IPS DF 6.9 (cell line): Measurements from ENCODE around the gene LZTS2.

Source experiments
- DNase-seq: peaks from one replicate; pipeline ENCODE4 v3.0.0-alpha.2; 2013; ENCODE audit warnings: low read depth, low spot score
- H3K27ac ChIP-seq: one replicate; pipeline ENCODE4 v1.5.1; 2013; ENCODE audit warnings: low read length, control low read depth
- H3K27me3 ChIP-seq: 2 replicates; pipeline ENCODE4 v1.6.1; 2013; ENCODE audit warnings: mild to moderate bottlenecking, low read length; ENCODE audit not compliant: control insufficient read depth, insufficient read depth
- H3K36me3 ChIP-seq: 2 replicates; pipeline ENCODE4 v1.6.1; 2013; ENCODE audit warnings: low read length; ENCODE audit not compliant: control insufficient read depth, insufficient read depth
- H3K4me1 ChIP-seq: 2 replicates; pipeline ENCODE4 v1.6.1; 2013; ENCODE audit warnings: low read length; ENCODE audit not compliant: control insufficient read depth, insufficient read depth
- H3K4me3 ChIP-seq: 2 replicates; pipeline ENCODE4 v1.5.1; 2013; ENCODE audit warnings: mild to moderate bottlenecking, low read length
- H3K9me3 ChIP-seq: 2 replicates; pipeline ENCODE4 v1.6.1; 2013; ENCODE audit warnings: low read length, inconsistent platforms; ENCODE audit not compliant: control insufficient read depth, insufficient read depth
- WGBS: extraction: QIAGEN DNeasy Blood & Tissue Kit; methylation state at CpG from one replicate; pipeline ENCODE4 v1.1.7; 2013; ENCODE audit warnings: mixed read lengths, missing lambda C conversion rate; ENCODE audit not compliant: insufficient read length, insufficient coverage; 5-methylcytosine and 5-hydroxymethylcytosine counted together

Gene LZTS2

DNA sequence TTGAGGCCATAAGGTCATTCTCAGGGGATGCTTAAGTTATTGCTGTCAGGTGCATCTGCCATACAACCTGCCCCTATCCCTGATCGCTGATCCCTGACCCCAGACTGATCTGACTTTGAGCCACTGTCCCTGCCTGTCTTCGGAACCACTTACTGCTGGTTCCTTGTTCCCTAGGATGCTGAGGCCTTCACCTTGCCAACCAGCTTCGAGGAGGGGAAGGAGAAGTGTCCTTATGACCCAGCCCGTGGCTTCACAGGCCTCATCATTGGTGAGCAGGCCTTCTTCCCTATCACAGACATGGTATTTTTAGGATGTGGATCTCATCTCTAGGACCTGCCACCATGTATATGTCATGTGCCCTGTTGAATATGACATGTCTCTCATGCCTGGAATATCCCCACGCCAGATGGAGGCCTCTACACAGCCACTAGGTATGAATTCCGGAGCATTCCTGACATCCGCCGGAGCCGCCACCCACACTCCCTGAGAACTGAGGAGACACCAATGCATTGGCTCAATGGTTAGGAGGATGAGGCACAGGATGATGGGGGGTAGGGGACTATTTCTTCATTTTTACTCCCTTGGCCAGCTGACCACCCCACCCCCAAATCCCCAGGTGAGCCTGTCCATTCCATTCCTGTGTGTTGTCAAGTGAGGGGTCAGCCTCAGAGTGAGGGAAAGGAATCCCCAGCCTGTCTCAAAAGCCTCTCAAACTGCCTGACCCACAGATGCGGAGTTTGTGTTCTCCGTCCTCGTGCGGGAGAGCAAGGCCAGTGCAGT, 21.3 kb upstream of the LZTS2 start:
- Histone ChIP-seq H3K4me1 (no peaks in the 10 kb centered on the region), H3K9me3 (no peaks in the 10 kb centered on the region), H3K27me3 (no peaks in the 10 kb centered on the region), H3K4me3 (no peak overlapping the region), H3K36me3 (peaks cover 6% of the 10 kb centered on the region; the same call in 1 of the 2 replicates), H3K27ac (no peak overlapping the region)
- no peak for DNase-seq
- no CpG with 5 or more reads among the region's 13 CpGs for WGBS

DNA sequence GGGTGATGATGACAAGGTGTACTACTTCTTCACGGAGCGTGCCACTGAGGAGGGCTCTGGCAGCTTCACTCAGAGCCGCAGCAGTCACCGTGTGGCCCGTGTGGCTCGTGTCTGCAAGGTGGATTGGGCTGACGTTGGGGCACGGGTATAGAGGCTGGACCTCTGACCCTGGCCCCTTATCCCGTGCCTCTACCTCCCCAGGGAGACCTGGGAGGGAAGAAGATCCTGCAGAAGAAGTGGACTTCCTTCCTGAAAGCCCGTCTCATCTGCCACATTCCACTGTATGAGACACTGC, 20.8 kb upstream of the LZTS2 start:
- peaks cover 6% of the 10 kb centered on the region; the same call in 1 of the 2 replicates for H3K36me3 ChIP-seq
- DNase-seq = no peak

DNA sequence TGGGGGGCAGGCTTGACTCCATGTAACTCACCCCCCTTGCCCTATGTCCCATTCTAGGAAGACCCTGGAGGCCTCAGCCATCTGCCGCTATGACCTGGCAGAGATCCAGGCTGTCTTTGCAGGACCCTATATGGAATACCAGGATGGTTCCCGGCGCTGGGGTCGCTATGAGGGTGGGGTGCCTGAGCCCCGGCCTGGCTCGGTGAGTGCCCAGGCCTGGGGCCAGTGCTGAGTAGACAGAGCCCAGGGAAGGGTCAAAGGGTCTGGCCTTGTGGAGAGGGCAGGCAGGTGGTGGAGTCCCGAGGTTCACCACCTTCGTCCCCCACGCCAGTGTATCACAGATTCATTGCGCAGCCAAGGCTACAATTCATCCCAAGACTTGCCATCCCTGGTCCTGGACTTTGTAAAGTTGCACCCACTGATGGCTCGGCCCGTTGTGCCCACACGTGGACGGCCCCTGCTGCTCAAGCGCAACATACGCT, 19.8 kb upstream of the LZTS2 start:
- no peak for DNase-seq
- no peaks in the 10 kb centered on the region for H3K4me1 ChIP-seq
- H3K4me3 ChIP-seq = no peak overlapping the region
- WGBS = no CpG with 5 or more reads among the region's 16 CpGs
- no peaks in the 10 kb centered on the region for H3K27me3 ChIP-seq
- H3K36me3 ChIP-seq = peaks cover 6% of the 10 kb centered on the region; the same call in 1 of the 2 replicates
- no peaks in the 10 kb centered on the region for H3K9me3 ChIP-seq
- H3K27ac ChIP-seq = no peak overlapping the region

More for the DNA sequence above, 20.8 kb upstream of the LZTS2 start:
- no peak overlapping the region for H3K4me3 ChIP-seq
- no peaks in the 10 kb centered on the region for H3K4me1 ChIP-seq
- H3K27me3 ChIP-seq = no peaks in the 10 kb centered on the region
- WGBS = no CpG with 5 or more reads among the region's 10 CpGs
- no peaks in the 10 kb centered on the region for H3K9me3 ChIP-seq
- no peak overlapping the region for H3K27ac ChIP-seq

DNA sequence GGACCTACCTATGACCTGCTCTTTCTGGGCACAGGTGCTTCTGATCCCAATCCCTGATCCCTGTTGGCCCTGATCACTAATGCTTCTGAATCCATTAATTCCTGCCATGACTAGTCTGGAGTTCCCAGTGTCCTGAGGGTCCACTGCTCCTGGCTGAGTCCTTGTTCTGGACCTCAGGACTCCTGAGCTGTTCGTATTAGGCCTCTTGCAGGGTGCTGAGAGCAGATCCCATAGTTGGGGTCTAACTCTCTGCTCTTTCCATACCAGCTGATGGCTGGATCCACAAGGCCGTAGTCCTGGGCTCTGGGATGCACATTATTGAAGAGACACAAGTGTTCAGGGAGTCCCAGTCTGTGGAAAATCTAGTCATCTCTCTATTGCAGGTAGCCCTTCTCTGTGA, 19.3 kb upstream of the LZTS2 start:
- peaks cover 6% of the 10 kb centered on the region; the same call in 1 of the 2 replicates for H3K36me3 ChIP-seq
- no peaks in the 10 kb centered on the region for H3K9me3 ChIP-seq
- DNase-seq = no peak
- no peaks in the 10 kb centered on the region for H3K27me3 ChIP-seq
- H3K4me3 ChIP-seq = no peak overlapping the region
- no CpG with 5 or more reads among the region's 2 CpGs for WGBS
- no peak overlapping the region for H3K27ac ChIP-seq
- H3K4me1 ChIP-seq = no peaks in the 10 kb centered on the region

DNA sequence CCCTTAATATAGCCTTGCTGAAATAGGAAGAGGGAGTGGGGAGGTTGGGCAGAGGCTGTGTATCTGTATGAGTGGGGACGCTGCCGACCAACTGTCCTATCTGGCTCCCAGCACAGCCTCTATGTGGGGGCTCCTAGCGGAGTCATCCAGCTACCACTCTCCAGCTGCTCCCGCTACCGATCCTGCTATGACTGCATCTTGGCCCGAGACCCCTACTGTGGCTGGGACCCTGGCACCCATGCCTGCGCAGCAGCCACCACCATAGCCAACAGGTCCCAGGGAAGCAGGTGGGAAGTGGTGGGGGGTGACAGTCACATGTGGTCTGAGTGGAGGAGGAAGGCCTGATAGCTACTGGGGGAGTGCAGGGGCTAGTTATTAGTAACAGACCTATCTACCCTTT, 18.9 kb upstream of the LZTS2 start:
- Histone ChIP-seq H3K9me3 (no peaks in the 10 kb centered on the region), H3K36me3 (peaks cover 6% of the 10 kb centered on the region; the same call in 1 of the 2 replicates), H3K4me3 (no peak overlapping the region), H3K27ac (no peak overlapping the region), H3K4me1 (no peaks in the 10 kb centered on the region), H3K27me3 (no peaks in the 10 kb centered on the region)
- no peak for DNase-seq
- WGBS = no CpG with 5 or more reads among the region's 7 CpGs

DNA sequence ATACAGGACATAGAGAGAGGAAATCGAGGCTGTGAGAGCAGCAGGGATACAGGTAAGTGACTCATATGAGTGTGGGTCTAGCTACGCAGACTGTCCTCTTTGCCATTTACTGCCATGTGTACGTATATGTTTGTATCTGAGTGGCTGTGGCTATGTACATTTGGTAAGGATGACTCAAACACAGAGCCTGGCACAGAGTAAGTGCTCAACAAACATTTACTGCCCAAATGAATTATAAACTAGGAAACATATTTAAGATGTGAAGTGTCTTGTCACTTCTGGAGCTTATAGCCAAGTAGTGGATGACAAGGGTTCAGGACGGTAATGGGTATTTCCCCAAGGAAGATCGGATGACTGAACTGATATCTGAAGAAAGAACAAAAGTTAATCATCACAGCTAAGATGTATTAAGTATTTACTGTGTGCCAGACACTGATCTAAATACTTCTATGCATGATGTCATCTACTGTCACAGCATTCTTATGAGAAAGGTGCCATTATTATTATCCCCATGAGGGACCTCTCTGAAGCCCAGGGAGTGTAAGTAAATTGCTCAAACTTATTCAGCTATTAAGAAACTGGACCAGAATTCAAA, 18.3 kb upstream of the LZTS2 start:
- Histone ChIP-seq H3K4me3 (no peak overlapping the region), H3K4me1 (no peaks in the 10 kb centered on the region), H3K27ac (no peak overlapping the region), H3K36me3 (peaks cover 6% of the 10 kb centered on the region; the same call in 1 of the 2 replicates), H3K27me3 (no peaks in the 10 kb centered on the region), H3K9me3 (no peaks in the 10 kb centered on the region)
- DNase-seq = no peak
- WGBS = no CpG with 5 or more reads among the region's 5 CpGs

DNA sequence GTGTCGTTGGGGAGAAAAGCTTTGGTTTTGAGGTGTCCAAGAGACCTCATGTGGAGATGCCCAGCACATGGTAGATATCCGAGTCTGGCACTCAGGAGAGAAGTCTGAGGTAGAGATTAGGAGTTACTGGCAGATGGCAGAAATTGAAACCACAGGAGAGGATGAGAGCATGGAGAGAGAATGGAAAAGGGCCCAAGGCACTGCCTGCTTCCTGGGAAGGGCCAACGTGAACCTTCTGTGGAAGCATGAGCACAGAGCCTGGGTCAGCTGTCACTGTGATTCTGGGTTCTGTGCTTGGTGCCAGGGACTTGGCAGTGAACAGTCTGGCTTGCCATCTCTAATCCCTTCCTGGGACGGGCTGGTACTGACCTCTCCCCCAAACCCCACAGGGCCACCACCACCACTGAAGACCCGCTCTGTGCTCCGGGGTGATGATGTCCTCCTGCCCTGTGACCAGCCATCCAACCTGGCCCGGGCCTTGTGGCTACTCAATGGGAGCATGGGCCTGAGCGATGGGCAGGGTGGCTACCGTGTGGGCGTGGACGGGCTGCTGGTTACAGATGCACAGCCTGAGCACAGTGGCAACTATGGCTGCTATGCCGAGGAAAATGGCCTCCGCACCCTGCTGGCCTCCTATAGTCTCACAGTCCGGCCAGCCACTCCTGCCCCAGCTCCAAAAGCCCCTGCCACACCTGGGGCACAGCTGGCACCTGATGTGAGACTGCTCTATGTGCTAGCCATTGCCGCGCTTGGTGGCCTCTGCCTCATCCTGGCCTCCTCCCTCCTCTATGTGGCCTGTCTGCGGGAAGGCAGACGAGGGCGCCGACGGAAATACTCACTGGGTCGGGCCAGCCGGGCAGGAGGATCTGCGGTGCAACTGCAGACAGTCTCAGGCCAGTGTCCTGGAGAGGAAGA, 16.4 kb upstream of the LZTS2 start:
- no CpG with 5 or more reads among the region's 24 CpGs for WGBS
- no peak overlapping the region for H3K4me3 ChIP-seq
- H3K27me3 ChIP-seq = no peaks in the 10 kb centered on the region
- DNase-seq = no peak
- no peaks in the 10 kb centered on the region for H3K9me3 ChIP-seq
- H3K4me1 ChIP-seq = 0 out of 2 replicates have a peak, but pooled peaks cover 2% of the 10 kb centered on the region
- no peak overlapping the region for H3K27ac ChIP-seq
- H3K36me3 ChIP-seq = peaks cover 6% of the 10 kb centered on the region; the same call in 1 of the 2 replicates

DNA sequence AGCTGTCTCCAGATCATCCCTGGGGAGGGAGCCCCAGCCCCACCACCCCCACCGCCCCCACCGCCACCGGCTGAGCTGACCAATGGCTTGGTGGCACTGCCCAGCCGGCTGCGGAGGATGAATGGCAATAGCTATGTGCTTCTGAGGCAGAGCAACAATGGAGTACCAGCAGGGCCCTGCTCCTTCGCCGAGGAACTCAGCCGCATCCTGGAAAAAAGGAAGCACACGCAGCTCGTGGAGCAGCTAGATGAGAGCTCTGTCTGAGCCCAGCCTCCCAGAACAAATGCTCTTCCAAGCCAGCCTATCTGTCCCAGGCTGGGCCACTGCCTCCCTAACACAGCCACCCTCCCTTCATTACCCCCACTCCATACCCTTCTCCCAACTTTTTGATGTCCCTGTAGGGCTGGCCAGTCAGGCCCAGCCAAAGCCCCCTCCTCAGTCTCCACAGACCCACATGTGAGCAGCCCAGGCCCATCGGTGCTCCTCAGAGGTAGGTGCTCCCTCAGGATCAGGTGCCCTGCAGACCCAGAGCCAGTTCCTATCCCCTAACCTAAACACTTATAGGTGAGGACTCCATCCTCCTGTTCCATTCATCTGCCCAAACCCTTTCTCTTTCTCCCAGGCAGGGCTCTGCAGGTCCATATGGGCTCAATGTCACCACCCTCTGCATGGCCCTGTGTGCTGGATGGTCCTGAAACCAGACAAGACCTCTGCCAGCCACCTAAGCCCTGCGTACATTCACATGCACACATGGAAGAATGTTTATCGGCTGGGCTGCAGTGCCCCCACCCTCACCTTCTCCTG, 15.5 kb upstream of the LZTS2 start:
- no peak for DNase-seq
- H3K4me1 ChIP-seq = peaks cover 4% of the 10 kb centered on the region; the same call in 1 of the 2 replicates
- no peak overlapping the region for H3K4me3 ChIP-seq
- no peaks in the 10 kb centered on the region for H3K27me3 ChIP-seq
- H3K36me3 ChIP-seq = peaks cover 9% of the 10 kb centered on the region
- no peak overlapping the region for H3K27ac ChIP-seq
- no CpG with 5 or more reads among the region's 13 CpGs for WGBS
- H3K9me3 ChIP-seq = no peaks in the 10 kb centered on the region

DNA sequence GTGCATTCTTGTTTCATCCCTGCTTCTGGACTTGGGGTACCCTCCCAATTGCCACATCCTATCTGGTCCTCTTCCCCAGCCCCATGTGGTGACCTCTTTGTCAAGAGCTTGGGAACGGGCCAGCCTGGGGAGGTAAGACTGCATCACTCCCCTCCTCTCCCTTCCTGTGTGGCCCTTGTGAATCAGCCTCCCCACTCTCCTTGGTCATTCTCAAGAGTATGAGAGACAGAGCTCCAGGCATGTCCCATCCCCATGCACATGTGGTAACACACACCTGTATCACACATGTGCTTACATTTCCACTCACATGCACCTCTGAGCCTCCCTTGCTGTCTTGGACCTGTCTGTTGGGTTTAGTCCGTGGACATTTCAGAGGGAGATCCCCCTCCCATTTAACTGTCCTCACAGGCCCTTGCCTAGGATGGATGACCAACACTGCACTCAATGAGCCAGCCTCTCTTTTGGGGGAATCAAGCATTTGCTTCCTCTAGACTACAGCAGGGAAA, 14.9 kb upstream of the LZTS2 start:
- no peaks in the 10 kb centered on the region for H3K27me3 ChIP-seq
- no peaks in the 10 kb centered on the region for H3K9me3 ChIP-seq
- H3K4me1 ChIP-seq = peaks cover 4% of the 10 kb centered on the region; the same call in 1 of the 2 replicates
- H3K36me3 ChIP-seq = peaks cover 14% of the 10 kb centered on the region
- H3K27ac ChIP-seq = no peak overlapping the region
- no peak overlapping the region for H3K4me3 ChIP-seq
- no CpG with 5 or more reads among the region's 2 CpGs for WGBS
- no peak for DNase-seq
